HG03469 (cell line): ENCODE results near the gene SEMA6C.

ENCODE experiments used
- ATAC-seq: cut with Tn5 transposase; IDR thresholded peaks from one replicate; pipeline ENCODE4 v1.9.1; 2021; ENCODE audit warnings: mild to moderate bottlenecking, moderate library complexity, moderate number of reproducible peaks; ENCODE audit not compliant: unreplicated experiment

The SEMA6C gene

GRCh38 chr1:151164732-151165280, 18.4 kb upstream of the SEMA6C start:
- ATAC-seq: no peak

- ATAC-seq: no peak
Observed at GRCh38 chr1:151159373-151159772, 12.9 kb upstream of the SEMA6C start.

- ATAC-seq: no peak
Observed at GRCh38 chr1:151158751-151159251, 12.4 kb upstream of the SEMA6C start.

- ATAC-seq: no peak
Observed at GRCh38 chr1:151158326-151158725, 11.9 kb upstream of the SEMA6C start.

- ATAC-seq: no peak
Observed at GRCh38 chr1:151157067-151157531, 10.7 kb upstream of the SEMA6C start.

- ATAC-seq: no peak
Observed at GRCh38 chr1:151156515-151156819, 10.0 kb upstream of the SEMA6C start, which contains the start of gene TNFAIP8L2. TSS of gene TNFAIP8L2 (plus strand) at chr1:151156649. CDS start at chr1:151158698, 2,049 bp downstream.

- ATAC-seq: no peak
Observed at GRCh38 chr1:151147665-151148064, 1.2 kb upstream of the SEMA6C start.

GRCh38 chr1:151147132-151147503, 687 bp upstream of the SEMA6C start:
- ATAC-seq: no peak

GRCh38 chr1:151146072-151146411, 389 bp downstream of the SEMA6C start:
- ATAC-seq: no peak

GRCh38 chr1:151145304-151146071, 943 bp downstream of the SEMA6C start:
- no peak for ATAC-seq

- no peak for ATAC-seq
Observed at GRCh38 chr1:151144474-151145303, 1.7 kb downstream of the SEMA6C start.

- ATAC-seq: no peak
Observed at GRCh38 chr1:151143986-151144385, 2.4 kb downstream of the SEMA6C start.

GRCh38 chr1:151143057-151143435, 3.4 kb downstream of the SEMA6C start:
- no peak for ATAC-seq

- ATAC-seq: no peak
Observed at GRCh38 chr1:151142411-151143056, 3.9 kb downstream of the SEMA6C start.

- ATAC-seq: no peak
Observed at GRCh38 chr1:151137789-151138188, 8.6 kb downstream of the SEMA6C start.

- ATAC-seq: no peak
Observed at GRCh38 chr1:151135433-151136385, 10.7 kb downstream of the SEMA6C start.

GRCh38 chr1:151134991-151135390, 11.4 kb downstream of the SEMA6C start:
- ATAC-seq: no peak

GRCh38 chr1:151134396-151134795, 12.0 kb downstream of the SEMA6C start:
- ATAC-seq: no peak

- ATAC-seq: no peak
Observed at GRCh38 chr1:151133018-151133806, 13.2 kb downstream of the SEMA6C start.
